K562 (cell line): ENCODE data around the gene XPR1. TPM values are rescaled to one million over a fixed set of nuclear protein-coding genes. Genes with fewer than 3 reads are reported as not detected.

ENCODE experiments used
- ATAC-seq: fragments of 200-7000 bp; cut with Tn5 transposase; 3 replicates; pipeline ENCODE4 v1.9.1; 2020; ENCODE audit warnings: moderate library complexity
- BruUV-seq: library from RNA; stranded (reverse); fragments of 400-500 nt; replicated peaks from 2 replicates; lab custom pipeline; 2021; lab: Mats Ljungman, UMichigan
- CTCF ChIA-PET: fragments of 300-600 bp; formaldehyde crosslinking; extraction: SDS; loops from one replicate; lab custom pipeline; 2021; ENCODE audit warnings: low intra/inter-chr PET ratio; lab: Yijun Ruan, JAX
- POLR2A ChIA-PET: fragments of 300-600, 350-650 bp; sonication (Branson Sonifier 250); formaldehyde crosslinking; extraction: SDS; loops from one replicate; lab custom pipeline; 2021; ENCODE audit warnings: antibody characterized with exemption, inconsistent platforms; lab: Yijun Ruan, JAX
- DNase-seq, 4 experiments: peaks; one replicate each; pipeline versions ENCODE4 v3.0.0 to v3.0.0-alpha.2; 2011 to 2018; ENCODE audit warnings: low spot score in 3 of 4, mixed read lengths in 3 of 4; ENCODE audit errors: extremely low read depth in 1 of 4
- FAIRE-seq: peaks from 2 replicates; lab custom pipeline; 2011; peaks lifted over from hg19 to GRCh38; lab: Jason Lieb, UNC
- H2AFZ ChIP-seq: 2 replicates; pipeline ENCODE4 v1.6.0; 2011; ENCODE audit warnings: low read depth, low read length, control low read depth, inconsistent platforms
- H3K27ac ChIP-seq: fragments of 200-600 bp; 3 replicates; pipeline ENCODE4 v1.8.0; 2011; ENCODE audit warnings: low read depth, mild to moderate bottlenecking, control low read depth, inconsistent platforms, low read length, moderate library complexity, mixed read lengths; ENCODE audit errors: extremely low read depth
- H3K27me3 ChIP-seq, 2 experiments: fragments of 300-600 bp in 1 of 2; 2 replicates in 1 of 2; 3 replicates in 1 of 2; pipeline versions ENCODE4 v1.6.0 to v1.8.0; 2011; ENCODE audit warnings: inconsistent platforms in 2 of 2, low read length in 2 of 2, mild to moderate bottlenecking in 1 of 2, mixed read lengths in 1 of 2, moderate library complexity in 1 of 2; ENCODE audit not compliant: control insufficient read depth in 2 of 2, insufficient read depth in 2 of 2
- H3K36me3 ChIP-seq: fragments of 300-600 bp; 3 replicates; pipeline ENCODE4 v1.8.0; 2011; ENCODE audit warnings: mild to moderate bottlenecking, low read length, inconsistent platforms; ENCODE audit not compliant: control insufficient read depth, insufficient read depth
- H3K4me1 ChIP-seq, 2 experiments: fragments of 200-600 bp in 1 of 2; replicated peaks in 1 of 2; 2 replicates in 1 of 2; 3 replicates in 1 of 2; pipeline versions ENCODE4 v1.5.1 to v1.8.0; 2011; ENCODE audit warnings: inconsistent platforms in 2 of 2, low read length in 2 of 2, mild to moderate bottlenecking in 1 of 2, mixed read lengths in 1 of 2, moderate library complexity in 1 of 2; ENCODE audit not compliant: control insufficient read depth in 2 of 2, insufficient read depth in 2 of 2
- H3K4me2 ChIP-seq: 2 replicates; pipeline ENCODE4 v1.6.1; 2011; ENCODE audit warnings: low read length, control low read depth, inconsistent platforms, mixed read lengths; ENCODE audit not compliant: insufficient read depth
- H3K4me3 ChIP-seq: fragments of 200-600 bp; sonication (generic), shearing (Covaris generic); 2 replicates; pipeline ENCODE4 v1.5.1; 2016; ENCODE audit warnings: control low read depth, inconsistent platforms
- H3K79me2 ChIP-seq: fragments of 200-600 bp; 3 replicates; pipeline ENCODE4 v1.8.0; 2011; ENCODE audit warnings: low read length, inconsistent platforms; ENCODE audit not compliant: control insufficient read depth, insufficient read depth
- H3K9ac ChIP-seq, 2 experiments: 2 replicates each; pipeline versions ENCODE4 v1.6.0 to v1.6.1; 2011; ENCODE audit warnings: low read depth in 2 of 2, low read length in 2 of 2, control low read depth in 1 of 2, inconsistent platforms in 1 of 2, mild to moderate bottlenecking in 1 of 2, mixed read lengths in 1 of 2; ENCODE audit not compliant: insufficient read depth in 1 of 2
- H3K9me1 ChIP-seq: one replicate; pipeline ENCODE4 v1.6.0; 2011; ENCODE audit warnings: inconsistent platforms, mild to moderate bottlenecking, low read length, moderate library complexity; ENCODE audit not compliant: control insufficient read depth, insufficient read depth
- H3K9me3 ChIP-seq: replicated peaks from 2 replicates; pipeline ENCODE4 v1.5.1; 2011; ENCODE audit warnings: low read depth, low read length, inconsistent platforms; ENCODE audit not compliant: control insufficient read depth, insufficient read depth
- H4K20me1 ChIP-seq: replicated peaks from 2 replicates; pipeline ENCODE4 v1.6.1; 2011; ENCODE audit warnings: low read length, inconsistent platforms, mixed read lengths; ENCODE audit not compliant: control insufficient read depth, insufficient read depth
- ATF3 ChIP-seq, 2 experiments: fragments of 450-650 bp in 1 of 2; sonication (generic) in 1 of 2; formaldehyde crosslinking in 1 of 2; IDR thresholded peaks in 1 of 2; conservative IDR thresholded peaks in 1 of 2; 2 replicates each; pipeline versions ENCODE4 v1.6.1 to v1.8.1; 2016 to 2023; ENCODE audit warnings: mild to moderate bottlenecking in 2 of 2, moderate library complexity in 2 of 2, inconsistent platforms in 1 of 2, missing genetic modification reagents in 1 of 2
- FOXJ2 ChIP-seq: fragments of 200-800 bp; sonication (Bioruptor generic); IDR thresholded peaks from 2 replicates; pipeline ENCODE4 v1.6.1; 2016; ENCODE audit warnings: missing genetic modification characterization, missing compliant biosample characterization
- HNRNPLL ChIP-seq: fragments of 200-400 bp; formaldehyde crosslinking; IDR thresholded peaks from 2 replicates; pipeline ENCODE4 v1.6.1; 2017; ENCODE audit warnings: low read length, low read depth, mild to moderate bottlenecking; ENCODE audit not compliant: poor library complexity, severe bottlenecking
- LEF1 ChIP-seq: fragments of 450-650 bp; IDR thresholded peaks from 2 replicates; pipeline ENCODE4 v1.6.1; 2016; ENCODE audit warnings: mild to moderate bottlenecking
- NKRF ChIP-seq: fragments of 450-650 bp; IDR thresholded peaks from 2 replicates; pipeline ENCODE4 v1.6.1; 2016; ENCODE audit warnings: borderline replicate concordance
- SIN3B ChIP-seq: fragments of 450-650 bp; IDR thresholded peaks from 2 replicates; pipeline ENCODE4 v1.6.1; 2017; ENCODE audit warnings: low read depth, mild to moderate bottlenecking, moderate library complexity
- SPI1 ChIP-seq: IDR thresholded peaks from 2 replicates; pipeline ENCODE4 v1.6.1; 2011; ENCODE audit warnings: low read depth, low read length, control low read depth, borderline replicate concordance
- SRF ChIP-seq, 2 experiments: fragments of 250-450, 450-650 bp in 1 of 2; sonication (Bioruptor Pico) in 1 of 2; sonication (generic) in 1 of 2; formaldehyde crosslinking; IDR thresholded peaks; 2 replicates each; pipeline versions ENCODE4 v1.5.0 to v1.5.1; 2020 to 2022; ENCODE audit warnings: mild to moderate bottlenecking in 1 of 2, missing genetic modification reagents in 1 of 2
- ZEB2 ChIP-seq: fragments of 450-650 bp; IDR thresholded peaks from 2 replicates; pipeline ENCODE4 v1.6.1; 2016
- ZFP1 ChIP-seq: fragments of 450-650 bp; formaldehyde crosslinking; IDR thresholded peaks from 2 replicates; pipeline ENCODE4 v1.4.0; 2020; ENCODE audit warnings: mild to moderate bottlenecking, mixed read lengths
- ZNF12 ChIP-seq: sonication (generic); formaldehyde crosslinking; IDR thresholded peaks from 2 replicates; pipeline ENCODE4 v1.4.0; 2020; ENCODE audit warnings: mild to moderate bottlenecking, missing genetic modification reagents
- ZNF316 ChIP-seq: fragments of 450-650 bp; IDR thresholded peaks from 2 replicates; pipeline ENCODE4 v1.6.1; 2016
- ZNF324 ChIP-seq: fragments of 250-450 bp; sonication (Bioruptor Pico); IDR thresholded peaks from 2 replicates; pipeline ENCODE4 v1.4.0; 2020; ENCODE audit warnings: mild to moderate bottlenecking
- ZNF717 ChIP-seq: fragments of 250-450 bp; sonication (Bioruptor Pico); IDR thresholded peaks from 2 replicates; pipeline ENCODE4 v1.5.0; 2021
- WGBS: fragments of 100-300 bp; shearing (Covaris generic); methylation state at CpG from one replicate; pipeline ENCODE4 v1.1.6; 2016; ENCODE audit warnings: low coverage, mixed read lengths; ENCODE audit not compliant: insufficient coverage; ENCODE audit errors: missing lambda C conversion rate; 5-methylcytosine and 5-hydroxymethylcytosine counted together
- in situ Hi-C: fragments of 300-500 bp; cut with MboI; formaldehyde crosslinking; loops from 4 replicates; pipeline ENCODE4 v1.15.0; 2018; ENCODE audit warnings: inconsistent platforms, mixed read lengths
- intact Hi-C: fragments of 100-400 bp; cut with micrococcal nuclease; formaldehyde crosslinking; loops from 2 replicates; pipeline ENCODE4 v1.14.2; 2022
- polyA plus RNA-seq, 8 experiments: library from polyadenylated mRNA; depleted of rRNA in 4 of 8; stranded (reverse) in 5 of 8; unstranded in 3 of 8; fragments of >200 nt; fragmentation: Nextera tagmentation in 2 of 8; fragmentation: Illumina TruSeq in 1 of 8; extraction: Ambion mirVana in 2 of 8; extraction: Trizol in 1 of 8; gene quantifications; 2 replicates each; pipeline versions ENCODE4 v1.2.1 to v1.2.3, GENCODE V29; 2011 to 2014; ENCODE audit warnings: inconsistent platforms in 1 of 8, missing spikeins in 1 of 8
- total RNA-seq, 7 experiments: library from RNA; depleted of rRNA in 6 of 7; stranded (reverse); fragments of >200 nt in 6 of 7; fragmentation: Illumina TruSeq in 2 of 7; extraction: Trizol in 2 of 7; gene quantifications; 2 replicates each; pipeline versions ENCODE4 v1.2.1 to v1.2.3, GENCODE V29; 2011 to 2021; ENCODE audit warnings: low replicate concordance in 1 of 7

XPR1 gene
- total and polyA plus RNA-seq, 9 of the 15 experiments (the other 6 are each of a cell fraction or from before 2014, with no cell fraction given): 3.0 to 66.2 (median 38.6) TPM

- H3K4me3 ChIP-seq: no peak overlapping the region
- FAIRE-seq (no peak), ATAC-seq (no peak), DNase-seq (no peak)
- H3K27me3 ChIP-seq: no peaks in the 10 kb centered on the region
- WGBS: 17% methylated on average over 1 of the region's 1 CpG
- ChIA-PET POLR2A (interaction anchor here (1.3 kb wide), 1 partner anchor 12 kb away, joined by 6 read pairs; no protein-coding TSS in a partner anchor), CTCF (no interaction called here)
- intact Hi-C loops (no loop called here), in situ Hi-C loops (no loop called here)
- no peak overlapping the region for H3K4me2 ChIP-seq
- no peak overlapping the region for H3K9ac ChIP-seq
- H3K9me3 ChIP-seq: no peaks in the 10 kb centered on the region
- TF ChIP-seq SIN3B (no peak), SRF (CRISPR knock-in tag; IDR thresholded peaks at IDR 0.05) (peak in 1 of 2 experiments; percentile 75; a peak in 1 of 4 replicates)
- no peaks in the 10 kb centered on the region for H3K4me1 ChIP-seq
- no TSS peak for BruUV-seq
- H3K9me1 ChIP-seq: no peaks in the 10 kb centered on the region
- H2AFZ ChIP-seq: no peak overlapping the region
- H3K36me3 ChIP-seq: peaks cover 8% of the 10 kb centered on the region; the same call in 2 of the 3 replicates
- no peak overlapping the region for H3K27ac ChIP-seq
- H3K79me2 ChIP-seq: no peaks in the 10 kb centered on the region; the same call in 2 of the 3 replicates
- H4K20me1 ChIP-seq: no peaks in the 10 kb centered on the region
These were observed 169.1 kb downstream of the XPR1 start for GRCh38 chr1:180800945-180801344.

GRCh38 chr1:180802813-180803212 lies 171.0 kb downstream of the XPR1 start:
- H3K79me2 ChIP-seq: no peaks in the 10 kb centered on the region; the same call in 2 of the 3 replicates
- H4K20me1 ChIP-seq: no peaks in the 10 kb centered on the region
- H3K36me3 ChIP-seq: peaks cover 13% of the 10 kb centered on the region; the same call in 2 of the 3 replicates
- no peaks in the 10 kb centered on the region for H3K27me3 ChIP-seq
- ATAC-seq (no peak), DNase-seq (no peak), FAIRE-seq (no peak)
- intact Hi-C loops (no loop called here), in situ Hi-C loops (no loop called here)
- H3K9me1 ChIP-seq: no peaks in the 10 kb centered on the region
- no peak overlapping the region for H3K27ac ChIP-seq
- WGBS: 89% methylated on average over 2 of the region's 2 CpGs
- no peak overlapping the region for H3K9ac ChIP-seq
- no peak overlapping the region for H3K4me2 ChIP-seq
- H3K4me1 ChIP-seq: no peaks in the 10 kb centered on the region
- CTCF ChIA-PET: no interaction called here
- no peak overlapping the region for H3K4me3 ChIP-seq
- POLR2A ChIA-PET: interaction anchor here (1.1 to 1.2 kb wide), 2 partner anchors 10 to 243 kb away, joined by 3 to 7 read pairs; no protein-coding TSS in a partner anchor
- no TSS peak for BruUV-seq
- H3K9me3 ChIP-seq: no peaks in the 10 kb centered on the region
- no peak overlapping the region for H2AFZ ChIP-seq
- TF ChIP-seq LEF1: no peak
- no peak for TF ChIP-seq SPI1
- no peak for TF ChIP-seq ZNF717
- no peak for TF ChIP-seq ZEB2
- TF ChIP-seq ZNF12 (CRISPR knock-in tag): no peak
- TF ChIP-seq ATF3 (IDR thresholded peaks at IDR 0.05): no peak
- TF ChIP-seq ATF3 (CRISPR knock-in tag; conservative IDR thresholded peaks at IDR 0.05): no peak
- no peak for TF ChIP-seq NKRF
- TF ChIP-seq FOXJ2 (tag): no peak
- peak; percentile 81 for TF ChIP-seq ZNF316
- TF ChIP-seq ZFP1: no peak
- TF ChIP-seq ZNF324 (CRISPR knock-in tag): no peak
- TF ChIP-seq HNRNPLL: no peak
